HepG2 (cell line): ENCODE results near the gene RPS25. TPM values are rescaled to one million over a fixed set of nuclear protein-coding genes. Genes with fewer than 3 reads are reported as not detected.

Experiments used
- ARID2 ChIP-seq: sonication (generic); formaldehyde crosslinking; IDR thresholded peaks from 2 replicates; pipeline ENCODE4 v1.8.1; 2022; ENCODE audit warnings: mild to moderate bottlenecking, missing genetic modification reagents, borderline replicate concordance
- ARNT2 ChIP-seq: sonication (generic); formaldehyde crosslinking; IDR thresholded peaks from 2 replicates; pipeline ENCODE4 v1.8.0; 2022; ENCODE audit warnings: mild to moderate bottlenecking, low read depth, missing genetic modification reagents, moderate library complexity
- ARNTL ChIP-seq: sonication (generic); formaldehyde crosslinking; IDR thresholded peaks from 2 replicates; pipeline ENCODE4 v1.4.0; 2020; ENCODE audit warnings: mild to moderate bottlenecking, missing genetic modification reagents
- CC2D1A ChIP-seq: sonication (generic); formaldehyde crosslinking; IDR thresholded peaks from 2 replicates; pipeline ENCODE4 v1.8.1; 2023; ENCODE audit warnings: mild to moderate bottlenecking, missing genetic modification reagents
- CHD4 ChIP-seq: fragments of 200-600 bp; sonication (generic); IDR thresholded peaks from 2 replicates; pipeline ENCODE4 v1.7.0; 2017; ENCODE audit warnings: mild to moderate bottlenecking, low read length, borderline replicate concordance
- EP300 ChIP-seq, 3 experiments: sonication (generic) in 1 of 3; formaldehyde crosslinking in 1 of 3; IDR thresholded peaks; 2 replicates each; pipeline versions ENCODE4 v1.5.1 to v1.6.1; 2011 to 2020; ENCODE audit warnings: low read depth in 2 of 3, low read length in 2 of 3, borderline replicate concordance in 1 of 3, improper control_type of control experiment in 1 of 3, mild to moderate bottlenecking in 1 of 3, missing genetic modification reagents in 1 of 3, moderate library complexity in 1 of 3
- EZH2 ChIP-seq: conservative IDR thresholded peaks from 2 replicates; pipeline ENCODE4 v1.6.1; 2012; ENCODE audit warnings: mild to moderate bottlenecking, low read depth, low read length, moderate library complexity
- GZF1 ChIP-seq: sonication (generic); formaldehyde crosslinking; IDR thresholded peaks from 2 replicates; pipeline ENCODE4 v1.5.1; 2020; ENCODE audit warnings: mild to moderate bottlenecking, missing genetic modification reagents
- KDM5A ChIP-seq: fragments of 200-600 bp; sonication (generic); IDR thresholded peaks from 2 replicates; pipeline ENCODE4 v1.7.0; 2018; ENCODE audit warnings: antibody characterized with exemption, mild to moderate bottlenecking, low read length, borderline replicate concordance
- MATR3 ChIP-seq: sonication (generic); formaldehyde crosslinking; IDR thresholded peaks from 2 replicates; pipeline ENCODE4 v1.4.0; 2020; ENCODE audit warnings: missing genetic modification reagents
- POLR2A ChIP-seq, 2 experiments: IDR thresholded peaks; 2 replicates each; pipeline ENCODE4 v1.6.1; 2011; ENCODE audit warnings: low read depth in 2 of 2, low read length in 2 of 2, mild to moderate bottlenecking in 1 of 2, moderate library complexity in 1 of 2; ENCODE audit not compliant: insufficient read depth in 1 of 2
- POLR2AphosphoS5 ChIP-seq: IDR thresholded peaks from 2 replicates; pipeline ENCODE4 v1.6.1; 2012; ENCODE audit warnings: low read depth, low read length
- RBM22 ChIP-seq: fragments of 200-400 bp; formaldehyde crosslinking; optimal IDR thresholded peaks from 2 replicates; pipeline ENCODE3; 2017; ENCODE audit warnings: mild to moderate bottlenecking, low read length, moderate library complexity
- SMC3 ChIP-seq: IDR thresholded peaks from 2 replicates; pipeline ENCODE4 v1.6.1; 2011; ENCODE audit warnings: low read length, improper control_type of control experiment
- TBP ChIP-seq: sonication (generic); formaldehyde crosslinking; IDR thresholded peaks from 2 replicates; pipeline ENCODE4 v1.5.0; 2020; ENCODE audit warnings: missing genetic modification reagents
- ZNF230 ChIP-seq: sonication (generic); formaldehyde crosslinking; IDR thresholded peaks from 2 replicates; pipeline ENCODE4 v1.4.0; 2020; ENCODE audit warnings: mild to moderate bottlenecking, missing genetic modification reagents
- ZNF3 ChIP-seq: IDR thresholded peaks from 2 replicates; pipeline ENCODE4 v1.7.0; 2017; ENCODE audit warnings: inconsistent platforms
- ZNF383 ChIP-seq: sonication (generic); formaldehyde crosslinking; IDR thresholded peaks from 2 replicates; pipeline ENCODE4 v1.4.0; 2020; ENCODE audit warnings: missing genetic modification reagents, mild to moderate bottlenecking, borderline replicate concordance
- ZNF501 ChIP-seq: sonication (generic); formaldehyde crosslinking; IDR thresholded peaks from 2 replicates; pipeline ENCODE4 v1.5.1; 2020; ENCODE audit warnings: mild to moderate bottlenecking, moderate library complexity, missing genetic modification reagents
- ZNF530 ChIP-seq: sonication (generic); formaldehyde crosslinking; IDR thresholded peaks from 2 replicates; pipeline ENCODE4 v1.5.0; 2020; ENCODE audit warnings: low read depth, mild to moderate bottlenecking, missing genetic modification reagents
- ZNF564 ChIP-seq: sonication (generic); formaldehyde crosslinking; IDR thresholded peaks from 2 replicates; pipeline ENCODE4 v1.8.1; 2023; ENCODE audit warnings: mild to moderate bottlenecking, missing genetic modification reagents
- ZNF598 ChIP-seq: sonication (generic); formaldehyde crosslinking; IDR thresholded peaks from 2 replicates; pipeline ENCODE4 v1.5.1; 2020; ENCODE audit warnings: mild to moderate bottlenecking, missing genetic modification reagents, borderline replicate concordance
- ZNF674 ChIP-seq: sonication (generic); formaldehyde crosslinking; IDR thresholded peaks from 2 replicates; pipeline ENCODE4 v1.5.0; 2020; ENCODE audit warnings: low read depth, mild to moderate bottlenecking, missing genetic modification reagents
- ZNF879 ChIP-seq: sonication (generic); formaldehyde crosslinking; IDR thresholded peaks from 2 replicates; pipeline ENCODE4 v1.8.1; 2023; ENCODE audit warnings: missing genetic modification reagents
- ZSCAN12 ChIP-seq: sonication (generic); formaldehyde crosslinking; IDR thresholded peaks from 2 replicates; pipeline ENCODE4 v1.9.0; 2021; ENCODE audit warnings: mild to moderate bottlenecking, missing genetic modification reagents
- polyA plus RNA-seq, 8 experiments: library from polyadenylated mRNA; depleted of rRNA in 3 of 8; stranded (reverse) in 7 of 8; unstranded in 1 of 8; fragments of >200 nt; fragmentation: Illumina TruSeq in 4 of 8; extraction: Trizol in 4 of 8; gene quantifications; 2 replicates each; pipeline versions ENCODE4 v1.2.1 to v1.2.3, GENCODE V29; 2011 to 2016; ENCODE audit warnings: low read depth in 4 of 8, missing spikeins in 1 of 8, mixed read lengths in 1 of 8; ENCODE audit not compliant: insufficient read depth in 1 of 8
- total RNA-seq, 5 experiments: library from RNA; depleted of rRNA; stranded (reverse); fragments of >200 nt; fragmentation: Illumina TruSeq; extraction: Trizol; gene quantifications; 2 replicates each; pipeline ENCODE4 v1.2.3, GENCODE V29; 2016; ENCODE audit warnings: low read depth in 1 of 5
- TF ChIP-seq, protein P1 (sequence below): sonication (generic); formaldehyde crosslinking; IDR thresholded peaks from 2 replicates; pipeline ENCODE4 v1.8.0; 2022; ENCODE audit warnings: mild to moderate bottlenecking, missing genetic modification reagents, moderate library complexity
- TF ChIP-seq, protein P2 (sequence below): sonication (generic); formaldehyde crosslinking; IDR thresholded peaks from 2 replicates; pipeline ENCODE4 v1.4.0; 2020; ENCODE audit warnings: mild to moderate bottlenecking, missing genetic modification reagents, borderline replicate concordance

The RPS25 gene
- total and polyA plus RNA-seq, 2 of the 13 experiments (the other 11 are each of a cell fraction or from before 2014, with no cell fraction given): 839 to 1,415 TPM

DNA sequence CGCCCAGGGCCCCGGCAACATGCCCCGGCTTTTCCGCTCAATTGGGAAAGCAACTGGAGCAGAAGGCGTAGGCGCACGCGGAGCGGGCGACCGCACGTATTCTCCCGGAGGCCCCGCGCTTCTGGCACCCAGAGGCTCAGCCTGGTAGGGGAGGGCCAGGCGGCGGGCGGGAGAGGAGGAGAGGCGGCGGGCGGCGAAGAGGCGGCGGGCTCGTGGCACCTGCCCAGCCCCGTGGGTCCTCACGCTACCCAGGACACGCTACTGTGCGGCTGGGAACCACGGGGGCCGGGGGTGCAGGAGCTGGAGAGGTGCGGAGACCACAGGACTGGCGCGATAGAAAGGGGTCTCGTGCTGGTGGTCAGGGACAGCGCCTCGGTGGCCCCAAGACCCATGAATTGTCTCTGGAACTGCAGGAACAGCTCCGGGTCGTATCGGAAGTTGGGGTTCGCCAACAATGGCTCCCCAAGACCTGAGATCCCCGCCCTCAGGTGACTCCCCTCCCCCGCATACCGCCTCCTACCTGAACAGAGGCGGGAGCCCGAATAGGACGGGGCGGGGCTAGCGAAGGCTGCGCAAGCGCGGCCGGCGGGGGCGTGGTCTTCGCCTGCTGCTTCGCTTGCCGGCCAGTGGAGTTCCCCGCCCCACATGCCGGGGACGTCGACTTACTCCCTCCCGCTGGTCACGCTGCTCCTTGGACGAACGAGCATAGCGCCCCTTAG is 12.3 kb upstream of the RPS25 start, which contains the start of gene SLC37A4 (continued):
- no peak for TF ChIP-seq CC2D1A (CRISPR knock-in tag)
- TF ChIP-seq ZSCAN12: no peak; the same call in 1 of the 2 replicates
- no peak for TF ChIP-seq ZNF530 (CRISPR knock-in tag)
- no peak for TF ChIP-seq ZNF598
- TF ChIP-seq, protein P1, sequence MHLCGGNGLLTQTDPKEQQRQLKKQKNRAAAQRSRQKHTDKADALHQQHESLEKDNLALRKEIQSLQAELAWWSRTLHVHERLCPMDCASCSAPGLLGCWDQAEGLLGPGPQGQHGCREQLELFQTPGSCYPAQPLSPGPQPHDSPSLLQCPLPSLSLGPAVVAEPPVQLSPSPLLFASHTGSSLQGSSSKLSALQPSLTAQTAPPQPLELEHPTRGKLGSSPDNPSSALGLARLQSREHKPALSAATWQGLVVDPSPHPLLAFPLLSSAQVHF: no peak
- 0 out of 2 replicates have a peak, but pooled peaks have one; percentile 56 for TF ChIP-seq ZNF674
- TF ChIP-seq, protein P2, sequence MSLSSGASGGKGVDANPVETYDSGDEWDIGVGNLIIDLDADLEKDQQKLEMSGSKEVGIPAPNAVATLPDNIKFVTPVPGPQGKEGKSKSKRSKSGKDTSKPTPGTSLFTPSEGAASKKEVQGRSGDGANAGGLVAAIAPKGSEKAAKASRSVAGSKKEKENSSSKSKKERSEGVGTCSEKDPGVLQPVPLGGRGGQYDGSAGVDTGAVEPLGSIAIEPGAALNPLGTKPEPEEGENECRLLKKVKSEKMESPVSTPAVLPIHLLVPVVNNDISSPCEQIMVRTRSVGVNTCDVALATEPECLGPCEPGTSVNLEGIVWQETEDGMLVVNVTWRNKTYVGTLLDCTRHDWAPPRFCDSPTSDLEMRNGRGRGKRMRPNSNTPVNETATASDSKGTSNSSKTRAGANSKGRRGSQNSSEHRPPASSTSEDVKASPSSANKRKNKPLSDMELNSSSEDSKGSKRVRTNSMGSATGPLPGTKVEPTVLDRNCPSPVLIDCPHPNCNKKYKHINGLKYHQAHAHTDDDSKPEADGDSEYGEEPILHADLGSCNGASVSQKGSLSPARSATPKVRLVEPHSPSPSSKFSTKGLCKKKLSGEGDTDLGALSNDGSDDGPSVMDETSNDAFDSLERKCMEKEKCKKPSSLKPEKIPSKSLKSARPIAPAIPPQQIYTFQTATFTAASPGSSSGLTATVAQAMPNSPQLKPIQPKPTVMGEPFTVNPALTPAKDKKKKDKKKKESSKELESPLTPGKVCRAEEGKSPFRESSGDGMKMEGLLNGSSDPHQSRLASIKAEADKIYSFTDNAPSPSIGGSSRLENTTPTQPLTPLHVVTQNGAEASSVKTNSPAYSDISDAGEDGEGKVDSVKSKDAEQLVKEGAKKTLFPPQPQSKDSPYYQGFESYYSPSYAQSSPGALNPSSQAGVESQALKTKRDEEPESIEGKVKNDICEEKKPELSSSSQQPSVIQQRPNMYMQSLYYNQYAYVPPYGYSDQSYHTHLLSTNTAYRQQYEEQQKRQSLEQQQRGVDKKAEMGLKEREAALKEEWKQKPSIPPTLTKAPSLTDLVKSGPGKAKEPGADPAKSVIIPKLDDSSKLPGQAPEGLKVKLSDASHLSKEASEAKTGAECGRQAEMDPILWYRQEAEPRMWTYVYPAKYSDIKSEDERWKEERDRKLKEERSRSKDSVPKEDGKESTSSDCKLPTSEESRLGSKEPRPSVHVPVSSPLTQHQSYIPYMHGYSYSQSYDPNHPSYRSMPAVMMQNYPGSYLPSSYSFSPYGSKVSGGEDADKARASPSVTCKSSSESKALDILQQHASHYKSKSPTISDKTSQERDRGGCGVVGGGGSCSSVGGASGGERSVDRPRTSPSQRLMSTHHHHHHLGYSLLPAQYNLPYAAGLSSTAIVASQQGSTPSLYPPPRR (CRISPR knock-in tag): peak; percentile 67
- TF ChIP-seq ARNT2: peak; percentile 96
- no peak for TF ChIP-seq ZNF383 (CRISPR knock-in tag)
- TF ChIP-seq ZNF3 (CRISPR knock-in tag): no peak; the same call in 1 of the 2 replicates
- TF ChIP-seq SMC3: no peak
- peak; percentile 56; the same call in 1 of the 2 replicates for TF ChIP-seq ARNTL
- TF ChIP-seq ZNF564 (CRISPR knock-in tag): peak; percentile 98
- peak; percentile 39; the same call in 1 of the 2 replicates for TF ChIP-seq KDM5A
- TF ChIP-seq TBP: no peak
- peak; percentile 69; the same call in 1 of the 2 replicates for TF ChIP-seq ARID2 (CRISPR knock-in tag)
- TF ChIP-seq EZH2: no peak
- TF ChIP-seq RBM22: peak; percentile 30
- no peak for TF ChIP-seq ZNF879
- no peak for TF ChIP-seq EP300 (IDR thresholded peaks at IDR 0.05; ENCODE audit: low read depth in 2 of 2, low read length in 2 of 2)
- TF ChIP-seq EP300 (CRISPR knock-in tag; IDR thresholded peaks at IDR 0.05; ENCODE audit: borderline replicate concordance): no peak
- no peak for TF ChIP-seq GZF1
- no peak for TF ChIP-seq MATR3 (CRISPR knock-in tag)
- TF ChIP-seq ZNF230 (CRISPR knock-in tag): peak; percentile 27; the same call in 1 of the 2 replicates
- peak; percentile 35; the same call in 1 of the 2 replicates for TF ChIP-seq ZNF501 (CRISPR knock-in tag)
- peak; percentile 84 for TF ChIP-seq POLR2AphosphoS5
- TF ChIP-seq POLR2A (IDR thresholded peaks at IDR 0.05; ENCODE audit: insufficient read depth in 1 of 2, low read depth in 2 of 2, low read length in 2 of 2): peak; percentile 14 to 83; a peak in 2 of 4 replicates
- TF ChIP-seq CHD4: no peak
